SH-SY5Y (cell line): ENCODE measurements around the gene FOXO1.

ENCODE experiments used
- GATA2 ChIP-seq: IDR thresholded peaks from 2 replicates; pipeline ENCODE4 v1.6.1; 2011; ENCODE audit warnings: mild to moderate bottlenecking, low read depth, low read length
- GATA3 ChIP-seq: IDR thresholded peaks from 2 replicates; pipeline ENCODE4 v1.6.1; 2011; ENCODE audit warnings: low read depth, mild to moderate bottlenecking, low read length, moderate library complexity

DNA sequence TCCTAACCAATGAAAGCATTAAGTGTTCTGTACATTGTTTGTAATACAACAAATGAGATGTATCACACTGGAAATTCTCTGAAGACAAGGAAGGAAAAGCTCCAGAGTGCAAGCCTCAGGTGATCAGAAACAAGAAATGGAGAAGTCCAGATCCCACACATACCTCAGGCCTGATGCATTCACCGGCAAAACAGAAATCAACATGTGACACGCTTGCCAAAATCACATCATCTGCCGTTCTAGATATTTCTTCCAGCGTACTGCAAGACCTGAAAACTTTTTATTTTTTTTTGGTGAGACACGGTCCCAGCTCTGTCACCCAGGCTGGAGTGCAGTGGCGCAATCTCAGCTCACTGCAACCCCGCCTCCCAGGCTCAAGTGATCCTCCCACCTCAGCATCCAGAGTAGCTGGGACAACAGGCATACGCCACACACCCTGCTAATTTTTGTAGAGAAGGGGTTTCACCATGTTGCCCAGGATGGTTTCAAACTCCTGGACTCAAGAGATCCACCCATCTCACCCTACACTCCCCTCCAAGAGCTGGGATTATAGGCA, 48.6 kb downstream of the FOXO1 start:
- no peak for TF ChIP-seq GATA2
- no peak for TF ChIP-seq GATA3
